Transverse colon (tissue), 4 donors: ENCODE measurements around the gene CEMP1.

ENCODE experiments used
- POLR2A ChIP-seq: fragments of 450-650 bp; IDR thresholded peaks from one replicate; pipeline ENCODE4 v1.6.1; 2016; ENCODE audit warnings: antibody characterized with exemption, mild to moderate bottlenecking, moderate library complexity
- POLR2AphosphoS5 ChIP-seq, 3 donors: sonication (generic); formaldehyde crosslinking; IDR thresholded peaks; one replicate each; pipeline ENCODE4 v1.6.1; 2016; ENCODE audit warnings: antibody characterized with exemption in 3 of 3
- TF ChIP-seq, protein P1 (sequence below), 5 experiments: fragments of 200-600 bp in 3 of 5; fragments of 450-650 bp in 2 of 5; sonication (generic) in 3 of 5; IDR thresholded peaks; 1 replicate in 2 of 5; 2 replicates in 3 of 5; pipeline ENCODE4 v1.5.1; 2016 to 2017; ENCODE audit warnings: antibody characterized with exemption in 5 of 5, inconsistent platforms in 3 of 5, mild to moderate bottlenecking in 2 of 5, moderate library complexity in 1 of 5

DNA sequence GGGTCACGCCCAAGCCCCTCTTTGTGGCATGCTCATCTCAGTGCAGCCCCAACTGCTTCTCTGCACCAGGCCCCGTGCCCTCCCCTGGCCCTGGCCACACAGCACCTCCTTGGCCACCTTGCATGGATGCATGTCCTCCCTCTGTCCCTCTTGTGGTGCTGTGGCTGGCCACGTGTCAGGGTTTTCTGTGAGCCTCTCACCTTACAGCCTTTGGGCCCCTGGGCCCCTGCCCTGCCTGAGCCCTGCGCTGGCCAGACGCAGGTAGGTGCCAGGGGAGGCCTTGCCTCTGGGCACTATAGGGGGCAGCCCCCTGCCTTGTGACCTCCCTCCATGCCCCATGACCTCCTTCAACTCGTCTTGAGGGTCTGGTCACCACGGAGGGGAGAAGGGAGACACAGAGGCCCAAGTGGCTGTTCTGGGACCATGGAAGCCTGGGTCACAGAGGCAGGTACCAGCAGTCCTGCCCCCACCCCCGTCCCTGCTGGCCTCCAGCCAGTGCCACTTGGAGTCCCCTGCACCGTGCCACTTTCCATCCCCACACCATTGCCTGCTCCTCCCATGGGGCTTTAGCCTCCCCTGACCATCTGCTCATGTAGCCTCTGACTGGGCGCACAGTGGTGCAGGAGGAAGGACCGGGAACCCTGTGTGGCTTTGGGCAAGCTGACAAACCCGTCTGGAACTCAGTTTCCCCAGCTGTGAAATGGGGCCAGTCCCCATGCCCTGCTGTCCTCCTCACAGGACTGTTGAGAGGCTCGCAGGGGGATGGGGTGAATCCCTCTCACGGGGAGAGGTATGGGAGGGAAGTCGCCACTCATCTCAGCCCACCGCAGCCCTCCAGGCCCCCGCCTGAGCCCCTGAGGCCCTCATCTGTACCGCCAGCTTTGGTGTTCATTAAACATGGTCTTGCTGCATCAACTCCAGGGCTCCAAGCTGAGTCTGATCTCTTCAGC is 29.0 kb downstream of the CEMP1 start:
- no peak for TF ChIP-seq POLR2AphosphoS5 (IDR thresholded peaks at IDR 0.05)
- TF ChIP-seq, protein P1, sequence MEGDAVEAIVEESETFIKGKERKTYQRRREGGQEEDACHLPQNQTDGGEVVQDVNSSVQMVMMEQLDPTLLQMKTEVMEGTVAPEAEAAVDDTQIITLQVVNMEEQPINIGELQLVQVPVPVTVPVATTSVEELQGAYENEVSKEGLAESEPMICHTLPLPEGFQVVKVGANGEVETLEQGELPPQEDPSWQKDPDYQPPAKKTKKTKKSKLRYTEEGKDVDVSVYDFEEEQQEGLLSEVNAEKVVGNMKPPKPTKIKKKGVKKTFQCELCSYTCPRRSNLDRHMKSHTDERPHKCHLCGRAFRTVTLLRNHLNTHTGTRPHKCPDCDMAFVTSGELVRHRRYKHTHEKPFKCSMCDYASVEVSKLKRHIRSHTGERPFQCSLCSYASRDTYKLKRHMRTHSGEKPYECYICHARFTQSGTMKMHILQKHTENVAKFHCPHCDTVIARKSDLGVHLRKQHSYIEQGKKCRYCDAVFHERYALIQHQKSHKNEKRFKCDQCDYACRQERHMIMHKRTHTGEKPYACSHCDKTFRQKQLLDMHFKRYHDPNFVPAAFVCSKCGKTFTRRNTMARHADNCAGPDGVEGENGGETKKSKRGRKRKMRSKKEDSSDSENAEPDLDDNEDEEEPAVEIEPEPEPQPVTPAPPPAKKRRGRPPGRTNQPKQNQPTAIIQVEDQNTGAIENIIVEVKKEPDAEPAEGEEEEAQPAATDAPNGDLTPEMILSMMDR (IDR thresholded peaks at IDR 0.05) = no peak
- no peak for TF ChIP-seq POLR2A
